Upper lobe of left lung (tissue), 6 donors: Measurements from ENCODE around the gene PPP3CA. TPM values are rescaled to one million over a fixed set of nuclear protein-coding genes. Genes with fewer than 3 reads are reported as not detected.
"Not testable (repeated sequence)": the region's sequence is repeated elsewhere in the genome, so short reads cannot be mapped to it uniquely, and the experiment has no call there.

Experiments used
- ATAC-seq, 2 donors: fragments of 200-7000 bp; cut with Tn5 transposase; one replicate each; pipeline ENCODE4 v1.9.1; 2022; ENCODE audit warnings: mild to moderate bottlenecking in 2 of 2, moderate library complexity in 2 of 2; ENCODE audit not compliant: low FRiP score in 2 of 2
- DNase-seq, 2 donors: peaks; one replicate each; pipeline ENCODE4 v3.0.0-alpha.2; 2019 to 2020
- H3K27ac ChIP-seq, 4 donors: fragments of 200-600 bp; sonication (generic); one replicate each; pipeline ENCODE4 v1.5.1; 2016 to 2019
- H3K27me3 ChIP-seq, 4 donors: fragments of 200-600 bp; sonication (generic); one replicate each; pipeline ENCODE4 v1.5.1; 2017 to 2019
- H3K36me3 ChIP-seq, 4 donors: fragments of 200-600 bp; sonication (generic); one replicate each; pipeline ENCODE4 v1.5.1; 2016 to 2019
- H3K4me1 ChIP-seq, 4 donors: fragments of 200-600 bp; sonication (generic); one replicate each; pipeline ENCODE4 v1.5.1; 2018 to 2019
- H3K4me3 ChIP-seq, 4 donors: fragments of 200-600 bp; sonication (generic); one replicate each; pipeline ENCODE4 v1.5.1; 2017 to 2019; ENCODE audit warnings: mild to moderate bottlenecking in 2 of 4, moderate library complexity in 1 of 4
- H3K9me3 ChIP-seq, 4 donors: fragments of 200-600 bp; sonication (generic); one replicate each; pipeline ENCODE4 v1.5.1; 2018 to 2019
- CTCF ChIP-seq, 6 experiments: fragments of 450-650 bp in 4 of 6; fragments of 200-600 bp in 2 of 6; sonication (generic) in 2 of 6; IDR thresholded peaks; one replicate each; pipeline ENCODE4 v1.5.1; 2016 to 2019; ENCODE audit warnings: antibody characterized with exemption in 6 of 6
- EP300 ChIP-seq, 4 donors: sonication (generic); formaldehyde crosslinking; IDR thresholded peaks; one replicate each; pipeline ENCODE4 v1.5.1; 2017; ENCODE audit warnings: antibody characterized with exemption in 4 of 4, control low read depth in 2 of 4
- POLR2A ChIP-seq, 4 donors: fragments of 450-650 bp; IDR thresholded peaks; one replicate each; pipeline ENCODE4 v1.5.1; 2016 to 2017; ENCODE audit warnings: antibody characterized with exemption in 4 of 4, mild to moderate bottlenecking in 2 of 4
- POLR2AphosphoS5 ChIP-seq, 2 donors: sonication (generic); formaldehyde crosslinking; IDR thresholded peaks; one replicate each; pipeline ENCODE4 v1.5.1; 2017; ENCODE audit warnings: antibody characterized with exemption in 2 of 2
- WGBS, 2 donors: methylation state at CpG; one replicate each; pipeline ENCODE4 v1.1.5; 2017 to 2018; 5-methylcytosine and 5-hydroxymethylcytosine counted together
- total RNA-seq, 6 donors: library from RNA; depleted of rRNA in 4 of 6; stranded (reverse); fragments of >200 nt in 4 of 6; gene quantifications; one replicate each; pipeline versions ENCODE4 v1.1.0 to v1.2.1, GENCODE V29; 2016 to 2021
- donor health status: DM: no; HTN: no; CAD: no; lungs with moderate emphysema.
- donor health status: DM: no; HTN: yes; CAD: no; lungs with severe emphysema.

PPP3CA gene
- total RNA-seq, 6 donors from 2014 or later, result 28.3 to 62.0 (median 50.0) TPM

DNA sequence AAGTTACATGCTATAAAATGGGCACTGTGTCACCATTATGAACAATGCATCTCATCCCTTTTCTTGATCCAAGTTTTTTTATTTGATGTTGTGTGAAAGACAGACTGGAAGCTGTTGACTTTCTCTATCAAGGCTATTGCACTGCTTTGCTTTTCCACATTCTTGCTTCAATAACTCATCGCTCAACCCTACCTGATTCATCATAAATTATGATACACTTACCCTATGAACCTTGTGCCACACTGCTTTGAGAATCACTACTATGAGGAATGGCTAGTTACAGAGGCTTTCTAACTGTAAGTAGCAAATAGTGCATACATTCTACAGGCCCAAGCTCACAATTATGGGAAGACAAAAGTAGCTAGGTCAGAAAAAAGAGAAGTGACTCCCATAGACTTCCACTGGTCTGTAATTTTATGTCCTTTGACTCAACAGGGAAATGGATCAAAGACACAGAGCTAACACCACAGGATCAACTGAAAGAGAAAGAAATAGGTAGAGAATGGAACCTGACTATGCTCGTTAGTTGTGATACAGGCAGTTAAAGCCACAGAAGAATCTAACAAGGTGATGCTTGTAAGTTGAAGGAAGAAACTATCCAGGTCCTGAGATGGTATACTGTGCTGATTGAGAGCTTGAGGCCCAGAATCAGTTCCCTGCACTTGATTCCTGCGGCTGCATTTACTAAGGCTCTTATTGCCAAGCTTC is 163.5 kb downstream of the PPP3CA start:
- H3K27me3 ChIP-seq, result no peaks in the 10 kb centered on the region
- peaks cover 0 to 5% (median 1%) of the 10 kb centered on the region in 4 donors for H3K4me1 ChIP-seq
- no peak overlapping the region for H3K4me3 ChIP-seq
- no peaks in the 10 kb centered on the region for H3K36me3 ChIP-seq
- ATAC-seq (no peak), DNase-seq (no peak)
- H3K27ac ChIP-seq, result no peak overlapping the region
- no peaks in the 10 kb centered on the region for H3K9me3 ChIP-seq
- WGBS, 2 donors, result 83 to 88% methylated on average over 3 of the region's 3 CpGs
- TF ChIP-seq POLR2A (IDR thresholded peaks at IDR 0.05), result no peak
- TF ChIP-seq CTCF (IDR thresholded peaks at IDR 0.05), result no peak
- no peak for TF ChIP-seq POLR2AphosphoS5 (IDR thresholded peaks at IDR 0.05)
- TF ChIP-seq EP300 (IDR thresholded peaks at IDR 0.05), result no peak

DNA sequence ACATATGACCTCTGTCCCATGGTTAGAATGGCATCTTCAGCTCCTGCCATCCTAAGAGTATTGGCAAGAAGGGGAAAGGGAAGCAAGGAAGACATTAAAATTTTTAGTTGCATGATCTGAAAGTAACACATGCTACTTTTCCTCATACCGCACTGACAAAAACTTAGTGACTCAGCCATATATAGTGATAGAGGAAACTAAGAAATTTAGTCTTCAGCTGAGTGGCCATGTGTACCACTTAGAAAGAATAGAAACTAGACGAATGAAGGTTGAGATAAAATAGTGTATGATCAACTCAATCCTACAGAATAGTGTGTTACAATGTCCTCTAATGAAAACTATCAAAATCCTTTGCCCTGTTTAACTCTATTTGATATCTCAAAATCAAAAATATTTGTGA is 164.1 kb downstream of the PPP3CA start:
- no peak overlapping the region for H3K4me3 ChIP-seq
- DNase-seq (no peak), ATAC-seq (no peak)
- H3K27me3 ChIP-seq, result no peaks in the 10 kb centered on the region
- 95 to 97% methylated on average over 2 of the region's 2 CpGs for WGBS, 2 donors
- H3K27ac ChIP-seq, result no peak overlapping the region
- peaks cover 0 to 2% (median 0%) of the 10 kb centered on the region in 4 donors for H3K4me1 ChIP-seq
- H3K36me3 ChIP-seq, result no peaks in the 10 kb centered on the region
- H3K9me3 ChIP-seq, result no peaks in the 10 kb centered on the region
- TF ChIP-seq POLR2A (IDR thresholded peaks at IDR 0.05) (no peak), EP300 (IDR thresholded peaks at IDR 0.05) (no peak), POLR2AphosphoS5 (IDR thresholded peaks at IDR 0.05) (no peak), CTCF (IDR thresholded peaks at IDR 0.05) (no peak)

- H3K4me3 ChIP-seq, ATAC-seq, DNase-seq, H3K9me3 ChIP-seq, H3K27me3 ChIP-seq, H3K4me1 ChIP-seq, H3K27ac ChIP-seq, H3K36me3 ChIP-seq: not testable (repeated sequence)
- 94 to 95% methylated on average over 4 of the region's 4 CpGs for WGBS, 2 donors
Observed at GRCh38 chr4:101182688-101183087, 164.6 kb downstream of the PPP3CA start.

- Histone ChIP-seq H3K9me3 (no peaks in the 10 kb centered on the region), H3K36me3 (no peaks in the 10 kb centered on the region), H3K4me1 (peaks cover 0 to 11% (median 5%) of the 10 kb centered on the region in 4 donors), H3K4me3 (no peak overlapping the region), H3K27me3 (no peaks in the 10 kb centered on the region), H3K27ac (no peak overlapping the region)
- DNase-seq (no peak), ATAC-seq (no peak)
- TF ChIP-seq EP300 (IDR thresholded peaks at IDR 0.05) (no peak), POLR2AphosphoS5 (IDR thresholded peaks at IDR 0.05) (no peak), POLR2A (IDR thresholded peaks at IDR 0.05) (no peak), CTCF (IDR thresholded peaks at IDR 0.05) (no peak)
- 94 to 95% methylated on average over 2 of the region's 2 CpGs for WGBS, 2 donors
Observed at GRCh38 chr4:101178731-101179130, 168.6 kb downstream of the PPP3CA start.

- no peak overlapping the region for H3K27ac ChIP-seq
- WGBS, 2 donors, result 0% methylated on average over 1 of the region's 1 CpG
- no peaks in the 10 kb centered on the region for H3K9me3 ChIP-seq
- TF ChIP-seq CTCF (IDR thresholded peaks at IDR 0.05) (no peak), POLR2A (IDR thresholded peaks at IDR 0.05) (no peak), EP300 (IDR thresholded peaks at IDR 0.05) (no peak), POLR2AphosphoS5 (IDR thresholded peaks at IDR 0.05) (no peak)
- no peak for ATAC-seq
- peaks cover 0 to 11% (median 5%) of the 10 kb centered on the region in 4 donors for H3K4me1 ChIP-seq
- H3K4me3 ChIP-seq, result no peak overlapping the region
- no peak for DNase-seq
- no peaks in the 10 kb centered on the region for H3K36me3 ChIP-seq
- no peaks in the 10 kb centered on the region for H3K27me3 ChIP-seq
Observed at GRCh38 chr4:101177154-101177553, 170.2 kb downstream of the PPP3CA start.
